Hepatocyte (in vitro differentiated cells): ENCODE data around the gene LEMD1.

Source experiments
- EZH2 ChIP-seq: fragments of 200-600 bp; sonication (generic); IDR thresholded peaks from 2 replicates; pipeline ENCODE4 v1.6.1; 2016; ENCODE audit warnings: antibody characterized with exemption, mild to moderate bottlenecking, borderline replicate concordance
- EZH2phosphoT487 ChIP-seq: fragments of 200-600 bp; sonication (generic); IDR thresholded peaks from one replicate; pipeline ENCODE4 v1.6.1; 2018; ENCODE audit warnings: antibody characterized with exemption, mild to moderate bottlenecking, low read depth, moderate library complexity; ENCODE audit not compliant: unreplicated experiment, severe bottlenecking
- TF ChIP-seq, protein P1 (sequence below): fragments of 200-600 bp; sonication (generic); IDR thresholded peaks from 2 replicates; pipeline ENCODE4 v1.5.1; 2016; ENCODE audit warnings: antibody characterized with exemption, mild to moderate bottlenecking; ENCODE audit not compliant: poor library complexity

- TF ChIP-seq, protein P1, sequence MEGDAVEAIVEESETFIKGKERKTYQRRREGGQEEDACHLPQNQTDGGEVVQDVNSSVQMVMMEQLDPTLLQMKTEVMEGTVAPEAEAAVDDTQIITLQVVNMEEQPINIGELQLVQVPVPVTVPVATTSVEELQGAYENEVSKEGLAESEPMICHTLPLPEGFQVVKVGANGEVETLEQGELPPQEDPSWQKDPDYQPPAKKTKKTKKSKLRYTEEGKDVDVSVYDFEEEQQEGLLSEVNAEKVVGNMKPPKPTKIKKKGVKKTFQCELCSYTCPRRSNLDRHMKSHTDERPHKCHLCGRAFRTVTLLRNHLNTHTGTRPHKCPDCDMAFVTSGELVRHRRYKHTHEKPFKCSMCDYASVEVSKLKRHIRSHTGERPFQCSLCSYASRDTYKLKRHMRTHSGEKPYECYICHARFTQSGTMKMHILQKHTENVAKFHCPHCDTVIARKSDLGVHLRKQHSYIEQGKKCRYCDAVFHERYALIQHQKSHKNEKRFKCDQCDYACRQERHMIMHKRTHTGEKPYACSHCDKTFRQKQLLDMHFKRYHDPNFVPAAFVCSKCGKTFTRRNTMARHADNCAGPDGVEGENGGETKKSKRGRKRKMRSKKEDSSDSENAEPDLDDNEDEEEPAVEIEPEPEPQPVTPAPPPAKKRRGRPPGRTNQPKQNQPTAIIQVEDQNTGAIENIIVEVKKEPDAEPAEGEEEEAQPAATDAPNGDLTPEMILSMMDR = no peak
- no peak for TF ChIP-seq EZH2phosphoT487
- no peak for TF ChIP-seq EZH2
Measured at GRCh38 chr1:205470131-205470530, 48.3 kb upstream of the LEMD1 start.
